ENCODE data around the gene CFL2. TPM values are rescaled to one million over a fixed set of nuclear protein-coding genes. Genes with fewer than 3 reads are reported as not detected.
"Not testable (repeated sequence)": the region's sequence is repeated elsewhere in the genome, so short reads cannot be mapped to it uniquely, and the experiment has no call there.

The CFL2 gene
- total RNA-seq, 1 donor from 2014 or later, result 42.5 TPM

- no peak for DNase-seq (ENCODE audit: low read depth in 2 of 2)
Measured at GRCh38 chr14:34711796-34712712, 2.3 kb downstream of the CFL2 start.

- DNase-seq (ENCODE audit: low read depth in 2 of 2), result peak in 1 of 2 donors; percentile 22
Measured at GRCh38 chr14:34711169-34711568, 3.2 kb downstream of the CFL2 start.

GRCh38 chr14:34710744-34711143 lies 3.6 kb downstream of the CFL2 start:
- no peak for DNase-seq (ENCODE audit: low read depth in 2 of 2)

DNA sequence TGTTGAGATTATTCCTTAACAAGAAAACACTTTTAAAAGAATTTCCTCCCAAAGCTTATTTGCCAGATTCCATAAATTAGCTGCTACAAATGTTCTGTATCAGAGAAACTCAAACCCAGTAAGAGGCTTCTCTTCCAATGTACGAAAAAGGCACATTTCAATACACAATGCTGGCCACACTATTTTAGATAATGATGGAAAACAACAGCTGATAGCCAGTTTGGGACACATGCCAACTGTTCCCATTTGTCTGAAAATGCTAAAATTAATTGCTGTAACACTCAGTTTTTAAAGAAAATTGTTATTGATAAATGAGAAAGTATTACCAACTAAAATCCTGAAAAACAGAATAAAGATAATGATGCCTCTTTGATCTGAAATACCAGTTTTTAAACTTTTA lies 4.4 kb downstream of the CFL2 start:
- DNase-seq (ENCODE audit: low read depth in 2 of 2), result peak in 1 of 2 donors; percentile 40

DNA sequence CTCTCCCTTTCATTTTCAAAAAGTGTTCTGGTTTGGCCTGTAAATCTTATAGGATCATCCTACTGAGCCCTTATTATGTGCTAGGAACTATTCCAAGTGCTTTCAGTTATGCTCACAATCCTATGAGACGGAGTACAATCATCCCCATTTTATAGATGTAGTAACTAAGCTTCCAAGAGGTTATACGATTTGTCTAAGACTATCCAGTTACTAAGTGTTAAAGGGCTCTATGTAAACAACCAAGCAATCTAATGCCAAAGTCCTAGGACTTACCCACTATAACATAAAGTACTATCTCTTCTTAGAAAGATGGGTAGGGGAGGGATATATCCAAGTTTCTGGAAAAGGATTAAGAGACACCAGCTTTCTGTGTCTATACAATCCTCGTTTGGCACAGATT lies 6.7 kb downstream of the CFL2 start:
- DNase-seq (ENCODE audit: low read depth in 2 of 2), result no peak

GRCh38 chr14:34701808-34702207 lies 12.6 kb downstream of the CFL2 start:
- DNase-seq (ENCODE audit: low read depth in 2 of 2), result peak in 1 of 2 donors; percentile 51

DNA sequence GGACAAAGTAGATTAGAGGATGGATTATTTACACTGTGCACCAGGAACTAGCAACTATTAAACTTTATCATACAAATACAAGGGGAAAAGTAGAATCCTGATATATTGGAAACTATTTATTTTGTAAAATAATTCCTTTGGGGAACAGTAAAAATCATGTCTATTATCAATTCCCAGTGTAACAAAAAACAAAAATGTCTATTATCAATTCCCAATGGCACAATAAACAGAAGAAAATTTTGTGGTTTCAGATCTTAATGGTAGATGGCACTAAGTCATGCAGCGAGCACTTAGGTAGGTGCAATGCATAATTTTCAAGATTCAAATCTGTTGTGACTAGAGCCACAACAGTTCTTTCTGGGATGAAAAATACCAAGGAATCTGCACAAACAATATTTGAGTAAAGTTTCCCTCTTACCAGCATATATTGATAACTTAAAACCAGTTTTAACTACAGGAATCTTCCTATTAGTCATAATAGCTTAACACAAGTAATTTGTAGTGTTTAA lies 13.7 kb downstream of the CFL2 start:
- DNase-seq (ENCODE audit: low read depth in 2 of 2), result no peak

GRCh38 chr14:34699873-34700621 lies 14.3 kb downstream of the CFL2 start:
- peak; percentile 85 to 93 for DNase-seq (ENCODE audit: low read depth in 2 of 2)

DNA sequence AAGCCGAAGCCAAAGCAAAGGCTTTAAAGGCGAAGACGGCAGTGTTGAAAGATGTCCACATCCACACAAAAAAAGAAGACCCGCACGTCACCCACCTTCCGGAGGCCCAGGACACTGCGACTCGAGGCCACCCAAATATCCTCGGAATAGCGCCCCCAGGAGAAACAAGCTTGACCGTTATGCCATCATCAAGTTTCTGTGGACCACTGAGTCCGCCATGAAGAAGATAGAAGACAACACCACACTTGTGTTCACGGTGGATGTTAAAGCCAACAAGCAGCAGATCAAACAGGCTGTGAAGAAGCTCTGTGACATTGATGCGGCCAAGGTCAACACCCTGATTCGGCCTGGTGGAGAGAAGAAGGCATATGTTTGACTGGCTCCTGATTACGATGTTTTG lies 20.2 kb downstream of the CFL2 start:
- not testable (repeated sequence) for DNase-seq (ENCODE audit: low read depth in 2 of 2)

DNA sequence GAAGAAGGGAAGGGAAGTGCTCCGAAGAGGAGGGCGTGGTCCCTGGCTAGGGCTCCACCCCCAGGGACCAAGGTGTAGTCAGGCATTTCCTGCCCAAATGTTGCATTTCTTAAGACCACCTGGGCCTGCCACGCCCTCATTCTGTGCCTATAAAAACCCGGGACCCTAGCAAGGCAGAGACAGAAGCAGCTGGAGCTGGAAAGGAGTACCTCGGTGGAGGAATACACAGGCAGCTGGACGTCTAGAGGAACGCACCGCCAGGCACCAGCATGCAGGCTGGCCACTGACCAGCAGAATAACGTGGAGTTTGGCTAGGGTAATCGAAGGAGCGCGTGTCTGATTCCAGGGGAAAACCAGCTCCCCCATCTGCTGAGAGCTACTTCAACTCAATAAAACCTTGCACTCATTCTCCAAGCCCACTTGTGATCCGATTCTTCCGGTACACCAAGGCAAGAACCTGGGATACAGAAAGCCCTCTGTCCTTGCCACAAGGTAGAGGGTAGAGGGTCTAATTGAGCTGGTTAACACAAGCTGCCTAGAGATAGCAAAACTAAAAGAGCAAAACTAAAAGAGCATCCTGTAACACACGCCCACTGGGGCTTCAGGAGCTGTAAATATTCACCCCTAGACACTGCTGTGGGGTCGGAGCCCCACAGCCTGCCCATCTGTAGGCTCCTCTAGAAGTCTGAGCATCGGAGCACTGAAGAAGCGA lies 21.0 kb downstream of the CFL2 start:
- DNase-seq (ENCODE audit: low read depth in 2 of 2), result no peak

- DNase-seq (ENCODE audit: low read depth in 2 of 2), result no peak
Measured at GRCh38 chr14:34692898-34693227, 21.5 kb downstream of the CFL2 start.

DNA sequence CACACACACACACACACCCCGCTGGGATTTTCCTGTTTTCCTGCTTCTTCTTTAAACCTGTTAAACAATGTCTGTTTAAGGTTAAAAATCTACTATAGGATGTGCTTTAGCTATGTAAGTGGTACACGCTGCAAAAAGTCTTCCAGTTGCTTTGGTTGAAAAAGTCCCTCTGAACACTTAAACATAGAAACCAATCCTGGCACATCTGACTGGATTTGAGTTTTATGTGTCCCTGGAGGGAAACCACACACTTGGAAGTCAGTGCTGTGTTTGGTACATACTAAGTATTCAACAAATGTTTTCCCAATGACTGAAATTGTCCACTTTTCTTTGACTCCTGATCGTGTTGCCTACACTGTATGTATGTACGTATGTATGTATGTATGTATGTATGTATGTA lies 22.0 kb downstream of the CFL2 start:
- DNase-seq (ENCODE audit: low read depth in 2 of 2), result no peak

- no peak for DNase-seq (ENCODE audit: low read depth in 2 of 2)
Measured at GRCh38 chr14:34691206-34691605, 23.2 kb downstream of the CFL2 start.

GRCh38 chr14:34688470-34689206 lies 25.8 kb downstream of the CFL2 start:
- DNase-seq (ENCODE audit: low read depth in 2 of 2), result no peak

DNA sequence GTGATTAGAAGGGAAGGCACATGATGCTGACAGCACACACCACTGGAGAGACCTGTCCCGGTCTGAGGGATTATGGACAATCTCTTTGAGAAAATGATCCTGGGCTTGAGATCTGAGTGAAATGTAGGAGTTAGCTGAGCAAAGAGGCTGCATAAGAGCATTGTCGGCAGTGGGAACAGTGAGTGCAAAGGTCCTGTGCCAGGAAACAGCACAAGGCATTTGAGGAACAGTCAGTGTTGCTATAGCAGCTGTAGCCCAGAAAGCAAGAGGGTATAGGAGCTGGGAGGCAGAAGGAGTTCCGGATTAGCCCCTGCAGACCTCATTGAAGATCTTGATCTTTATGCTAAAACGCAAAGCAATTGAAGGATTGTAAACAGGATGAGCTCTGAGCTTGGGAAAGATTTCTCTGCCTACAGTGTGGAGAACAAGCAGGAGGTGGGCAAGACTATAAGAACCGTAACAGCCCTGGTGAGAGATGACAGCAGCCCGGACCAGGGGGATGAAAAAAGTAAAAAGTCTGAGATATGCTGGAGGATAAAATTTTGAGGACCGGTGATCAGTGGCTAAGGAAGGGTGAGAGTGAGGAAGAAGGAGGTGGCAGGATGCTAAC lies 28.5 kb downstream of the CFL2 start:
- DNase-seq (ENCODE audit: low read depth in 2 of 2), result peak in 1 of 2 donors; percentile 41

- no peak for DNase-seq (ENCODE audit: low read depth in 2 of 2)
Measured at GRCh38 chr14:34684578-34684977, 29.8 kb downstream of the CFL2 start.

DNA sequence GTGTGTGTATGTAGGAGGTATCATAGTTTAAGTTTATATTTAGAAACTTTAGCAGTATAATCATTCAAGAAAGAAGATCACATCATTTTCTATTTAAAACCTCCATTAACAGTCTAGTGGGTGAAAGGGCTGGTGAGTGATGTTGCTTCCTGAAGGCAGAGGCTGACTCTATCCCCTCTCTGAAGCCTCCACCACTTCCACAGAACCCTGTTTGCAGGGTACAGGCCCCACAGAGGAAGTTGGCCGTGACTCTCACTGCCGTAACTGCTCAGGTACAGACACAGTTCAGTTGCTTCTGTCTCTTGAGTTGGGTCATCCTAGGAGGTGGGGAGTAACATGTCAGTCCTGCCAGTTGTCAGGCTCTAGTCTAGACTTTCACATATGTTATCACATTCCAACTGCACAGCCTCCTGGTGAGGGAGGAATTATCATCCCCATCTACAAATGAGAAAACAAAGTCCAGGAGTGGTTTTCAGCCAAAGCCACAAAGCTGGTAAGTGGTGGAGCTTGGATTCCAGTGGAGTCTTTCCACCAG lies 31.5 kb downstream of the CFL2 start:
- peak in 1 of 2 donors; percentile 29 for DNase-seq (ENCODE audit: low read depth in 2 of 2)

DNA sequence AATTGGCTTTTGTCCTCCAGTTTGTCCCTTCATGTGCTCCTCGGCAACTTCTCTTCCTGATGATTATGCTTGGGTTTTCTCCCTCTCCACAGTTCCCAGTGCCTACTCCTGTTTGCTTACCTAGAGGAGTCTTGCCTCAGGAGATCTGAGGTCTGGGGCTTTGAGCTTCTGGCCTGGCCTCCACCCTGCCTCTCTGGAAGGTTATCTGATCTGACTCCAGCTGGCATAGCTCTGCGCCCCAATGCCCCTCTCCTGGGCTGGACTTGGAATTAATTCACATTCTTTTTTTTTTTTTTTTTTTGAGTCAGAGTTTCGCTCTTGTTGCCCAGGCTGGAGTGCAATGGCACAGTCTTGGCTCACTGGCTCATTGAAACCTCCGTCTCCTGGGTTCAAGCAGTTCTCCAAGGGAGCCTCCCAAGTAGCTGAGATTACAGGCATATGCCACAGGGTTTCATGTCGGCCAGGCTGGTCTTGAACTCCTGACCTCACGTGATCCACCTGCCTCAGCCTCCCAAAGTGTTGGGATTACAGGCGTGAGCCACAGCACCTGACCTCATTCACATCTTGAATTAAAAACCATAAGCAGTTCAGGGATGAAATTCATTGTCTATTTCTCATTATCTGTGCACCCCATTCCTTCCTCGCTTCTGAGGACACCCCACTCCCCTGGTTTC lies 33.5 kb downstream of the CFL2 start:
- no peak for DNase-seq (ENCODE audit: low read depth in 2 of 2)

DNA sequence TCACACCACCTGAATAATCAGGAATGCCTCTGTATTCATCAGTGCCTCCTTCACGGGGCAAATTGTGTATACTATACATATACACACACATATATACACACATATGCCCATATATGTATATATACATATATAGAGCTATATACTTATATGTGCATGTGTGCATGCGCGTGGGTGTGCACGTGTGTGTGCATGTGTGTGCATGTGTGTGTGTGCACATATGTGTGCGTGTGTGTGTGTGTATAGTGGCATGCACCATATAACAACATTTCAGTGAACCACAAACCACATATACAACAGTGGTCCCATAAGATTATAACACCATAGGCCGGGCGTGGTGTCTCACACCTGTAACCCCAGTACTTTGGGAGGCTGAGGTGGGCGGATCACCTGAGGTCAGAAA lies 35.7 kb downstream of the CFL2 start:
- no peak for DNase-seq (ENCODE audit: low read depth in 2 of 2)

DNA sequence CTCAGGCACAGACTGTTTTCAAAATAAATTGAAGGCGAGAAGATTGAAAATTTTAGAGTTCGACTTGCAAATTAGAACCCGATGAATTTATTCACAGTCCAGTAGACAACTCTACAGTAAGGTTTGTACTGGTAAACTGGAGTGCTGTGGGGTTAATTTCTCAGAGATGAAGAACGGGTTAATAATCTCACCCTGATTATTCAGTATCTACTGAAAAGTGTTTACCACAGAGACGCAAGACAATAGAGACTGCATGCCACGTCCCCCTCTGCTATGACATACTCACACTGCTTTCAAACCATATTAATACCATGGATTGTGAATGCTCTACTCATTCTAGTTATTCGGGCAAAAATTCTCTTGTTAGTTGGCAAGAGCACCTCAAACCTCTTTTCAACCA lies 36.1 kb downstream of the CFL2 start:
- DNase-seq (ENCODE audit: low read depth in 2 of 2), result peak in 1 of 2 donors; percentile 76
